SK-N-SH (cell line): ENCODE measurements around the gene JAG1. TPM values are rescaled to one million over a fixed set of nuclear protein-coding genes. Genes with fewer than 3 reads are reported as not detected.

Source experiments
- CTCF ChIA-PET: fragments of 300-600, 350-600 bp; formaldehyde crosslinking; extraction: SDS; loops from one replicate; lab custom pipeline; 2021; lab: Yijun Ruan, JAX
- POLR2A ChIA-PET: fragments of 350-600 bp; sonication (Branson Sonifier 250); formaldehyde crosslinking; extraction: SDS; loops from one replicate; lab custom pipeline; 2020; ENCODE audit warnings: antibody characterized with exemption, inconsistent platforms; lab: Yijun Ruan, JAX
- DNase-seq: peaks from one replicate; pipeline ENCODE4 v3.0.0; 2012
- H2AFZ ChIP-seq: fragments of 200-600 bp; sonication (generic); 2 replicates; pipeline ENCODE4 v1.8.1; 2016; ENCODE audit warnings: antibody characterized with exemption, mild to moderate bottlenecking, low read depth
- H3F3A ChIP-seq: fragments of 200-600 bp; sonication (generic); replicated peaks from 2 replicates; pipeline ENCODE3; 2016; ENCODE audit warnings: antibody characterized with exemption, mild to moderate bottlenecking; ENCODE audit not compliant: insufficient read depth
- H3K27ac ChIP-seq, 2 experiments: fragments of 200-500 bp in 1 of 2; fragments of 200-600 bp in 1 of 2; sonication (Bioruptor generic) in 1 of 2; sonication (generic), shearing (Covaris generic) in 1 of 2; 2 replicates each; pipeline versions ENCODE4 v1.5.1 to v1.6.1; 2014 to 2016; ENCODE audit warnings: low read depth in 2 of 2, inconsistent platforms in 1 of 2, low read length in 1 of 2, mild to moderate bottlenecking in 1 of 2, mixed read lengths in 1 of 2
- H3K27me3 ChIP-seq: fragments of 200-600 bp; sonication (generic), shearing (Covaris generic); 2 replicates; pipeline ENCODE4 v1.6.1; 2016; ENCODE audit warnings: mixed run types; ENCODE audit not compliant: insufficient read depth
- H3K36me3 ChIP-seq, 2 experiments: fragments of 200-500 bp in 1 of 2; fragments of 200-600 bp in 1 of 2; sonication (Bioruptor generic) in 1 of 2; sonication (generic) in 1 of 2; replicated peaks in 1 of 2; 2 replicates each; pipeline versions ENCODE3 to v1.5.1; 2014 to 2016; ENCODE audit warnings: low read length in 1 of 2, mild to moderate bottlenecking in 1 of 2; ENCODE audit not compliant: insufficient read depth in 2 of 2, control insufficient read depth in 1 of 2
- H3K4me1 ChIP-seq, 2 experiments: fragments of 200-500 bp in 1 of 2; fragments of 200-600 bp in 1 of 2; sonication (Bioruptor generic) in 1 of 2; sonication (generic), shearing (Covaris generic) in 1 of 2; 2 replicates each; pipeline versions ENCODE4 v1.5.1 to v1.6.1; 2014 to 2016; ENCODE audit warnings: low read depth in 1 of 2, low read length in 1 of 2, mixed run types in 1 of 2; ENCODE audit not compliant: insufficient read depth in 2 of 2, control insufficient read depth in 1 of 2
- H3K4me2 ChIP-seq: fragments of 200-600 bp; sonication (generic), shearing (Covaris generic); 2 replicates; pipeline ENCODE4 v1.6.1; 2017; ENCODE audit warnings: mixed run types
- H3K4me3 ChIP-seq, 2 experiments: fragments of 200-500 bp in 1 of 2; fragments of 200-600 bp in 1 of 2; sonication (Bioruptor generic) in 1 of 2; sonication (generic), shearing (Covaris generic) in 1 of 2; 2 replicates each; pipeline versions ENCODE4 v1.5.1 to v1.8.1; 2014 to 2016; ENCODE audit warnings: low read depth in 2 of 2, inconsistent platforms in 1 of 2, low read length in 1 of 2, mild to moderate bottlenecking in 1 of 2, mixed read lengths in 1 of 2, moderate library complexity in 1 of 2
- H3K79me2 ChIP-seq: fragments of 200-600 bp; sonication (generic); 2 replicates; pipeline ENCODE4 v1.8.1; 2017; ENCODE audit warnings: mild to moderate bottlenecking; ENCODE audit not compliant: insufficient read depth
- H3K9ac ChIP-seq: fragments of 200-600 bp; sonication (generic); 2 replicates; pipeline ENCODE4 v1.6.1; 2017; ENCODE audit warnings: mixed run types
- H3K9me2 ChIP-seq: fragments of 200-600 bp; sonication (generic); 2 replicates; pipeline ENCODE4 v1.6.1; 2017; ENCODE audit warnings: mixed run types
- H3K9me3 ChIP-seq: fragments of 200-600 bp; sonication (generic); 2 replicates; pipeline ENCODE4 v1.6.1; 2017; ENCODE audit warnings: mixed run types, mild to moderate bottlenecking, moderate library complexity
- H4K20me1 ChIP-seq: fragments of 200-600 bp; sonication (generic); 2 replicates; pipeline ENCODE4 v1.6.1; 2017; ENCODE audit warnings: mild to moderate bottlenecking, mixed run types; ENCODE audit not compliant: insufficient read depth
- CHD2 ChIP-seq: fragments of 150-350 bp; IDR thresholded peaks from 2 replicates; pipeline ENCODE4 v1.6.1; 2018; ENCODE audit warnings: low read length; ENCODE audit not compliant: partially characterized antibody
- EP300 ChIP-seq, 2 experiments: IDR thresholded peaks; 2 replicates each; pipeline versions ENCODE4 v1.4.0 to v1.6.1; 2012; ENCODE audit warnings: borderline replicate concordance in 1 of 2, low read depth in 1 of 2, low read length in 1 of 2
- EZH2phosphoT487 ChIP-seq: fragments of 200-600 bp; sonication (generic); IDR thresholded peaks from 2 replicates; pipeline ENCODE4 v1.6.1; 2017; ENCODE audit warnings: low read depth, mixed run types, mild to moderate bottlenecking, antibody characterized with exemption, moderate library complexity, borderline replicate concordance
- GATA2 ChIP-seq: sonication (generic); formaldehyde crosslinking; IDR thresholded peaks from 2 replicates; pipeline ENCODE4 v1.5.0; 2020; ENCODE audit warnings: mild to moderate bottlenecking, missing genetic modification reagents
- JUND ChIP-seq: IDR thresholded peaks from 2 replicates; pipeline ENCODE4 v1.4.0; 2012
- NFIC ChIP-seq: IDR thresholded peaks from 2 replicates; pipeline ENCODE4 v1.4.0; 2012; ENCODE audit warnings: borderline replicate concordance
- RAD21 ChIP-seq: IDR thresholded peaks from 2 replicates; pipeline ENCODE4 v1.6.1; 2012; ENCODE audit warnings: mild to moderate bottlenecking, low read length
- RCOR1 ChIP-seq: fragments of 150-350 bp; IDR thresholded peaks from 2 replicates; pipeline ENCODE4 v1.6.1; 2017; ENCODE audit warnings: antibody characterized with exemption, low read length
- RXRA ChIP-seq: IDR thresholded peaks from 2 replicates; pipeline ENCODE4 v1.4.0; 2012; ENCODE audit warnings: low read depth, mild to moderate bottlenecking, borderline replicate concordance
- YY1 ChIP-seq: IDR thresholded peaks from 2 replicates; pipeline ENCODE4 v1.4.0; 2012; ENCODE audit warnings: low read depth, mild to moderate bottlenecking
- WGBS: methylation state at CpG from one replicate; pipeline ENCODE4 v1.1.6; 2017; ENCODE audit warnings: low lambda C conversion rate; 5-methylcytosine and 5-hydroxymethylcytosine counted together
- polyA plus RNA-seq, 3 experiments: library from polyadenylated mRNA; depleted of rRNA; stranded (reverse); fragments of >200 nt; gene quantifications; 2 replicates each; pipeline ENCODE4 v1.2.3, GENCODE V29; 2012
- TF ChIP-seq, protein P1 (sequence below): IDR thresholded peaks from 2 replicates; pipeline ENCODE4 v1.4.0; 2012; ENCODE audit warnings: low read depth
- TF ChIP-seq, protein P2 (sequence below): fragments of 200-600 bp; sonication (generic); IDR thresholded peaks from 2 replicates; pipeline ENCODE4 v1.6.1; 2017; ENCODE audit warnings: antibody characterized with exemption, mild to moderate bottlenecking, moderate library complexity
- TF ChIP-seq, protein P3 (sequence below): IDR thresholded peaks from 2 replicates; pipeline ENCODE4 v1.4.0; 2012; ENCODE audit warnings: low read depth, borderline replicate concordance
- TF ChIP-seq, protein P4 (sequence below): IDR thresholded peaks from 2 replicates; pipeline ENCODE4; 2012
- TF ChIP-seq, protein P5 (sequence below): IDR thresholded peaks from 2 replicates; pipeline ENCODE4 v1.4.0; 2012; ENCODE audit warnings: low read depth, borderline replicate concordance
- TF ChIP-seq, protein P6 (sequence below): IDR thresholded peaks from 2 replicates; pipeline ENCODE4 v1.6.1; 2012; ENCODE audit warnings: mild to moderate bottlenecking, low read depth, low read length, moderate library complexity
- TF ChIP-seq, protein P7 (sequence below): fragments of 150-350 bp; IDR thresholded peaks from 2 replicates; pipeline ENCODE4 v1.6.1; 2017; ENCODE audit warnings: antibody characterized with exemption, low read length, low read depth, borderline replicate concordance
- TF ChIP-seq, protein P8 (sequence below): fragments of 150-350 bp; IDR thresholded peaks from 2 replicates; pipeline ENCODE4 v1.6.1; 2016; ENCODE audit warnings: mild to moderate bottlenecking, low read depth, low read length

The JAG1 gene
- polyA plus RNA-seq, 1 of the 3 experiments (the other 2 are of a cell fraction): 6.0 TPM

DNA sequence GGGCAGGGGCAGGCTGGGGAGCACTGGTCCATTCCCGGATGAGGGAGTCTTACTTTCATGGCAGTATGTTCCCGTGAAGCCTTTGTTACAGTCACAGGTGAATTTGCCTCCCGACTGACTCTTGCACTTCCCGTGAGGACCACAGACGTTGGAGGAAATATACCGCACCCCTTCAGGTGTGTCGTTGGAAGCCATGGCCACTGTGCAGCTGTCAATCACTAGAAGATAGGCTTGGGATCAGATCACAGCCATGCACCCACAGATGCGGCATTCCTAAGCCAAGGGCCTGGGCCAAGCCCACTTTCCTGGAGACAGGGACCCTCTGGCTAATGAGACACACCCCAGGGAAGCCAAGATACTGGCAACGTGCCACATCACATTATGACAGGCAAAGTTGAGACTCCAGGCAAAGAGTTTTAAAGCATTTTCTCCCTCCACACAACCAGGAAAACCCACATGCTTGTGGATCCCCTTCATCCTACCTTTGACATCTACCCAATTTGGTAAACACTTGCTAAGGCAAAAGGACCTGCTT is 26.8 kb downstream of the JAG1 start:
- peaks cover 20 to 63% of the 10 kb centered on the region in 2 experiments for H3K4me1 ChIP-seq
- CTCF ChIA-PET: no interaction called here

More for the DNA sequence above, 26.8 kb downstream of the JAG1 start:
- Histone ChIP-seq H3K36me3 (peaks cover 38 to 92% of the 10 kb centered on the region in 2 experiments), H3K79me2 (peaks cover 19% of the 10 kb centered on the region), H3K4me3 (no peak overlapping the region; a peak in 1 of 4 replicates), H3K27ac (no peak overlapping the region), H3K4me2 (no peak overlapping the region), H4K20me1 (peaks cover 4% of the 10 kb centered on the region; the same call in 1 of the 2 replicates), H3K9me2 (no peaks in the 10 kb centered on the region), H2AFZ (no peak overlapping the region), H3K9me3 (no peaks in the 10 kb centered on the region), H3F3A (peaks cover 20% of the 10 kb centered on the region), H3K27me3 (no peaks in the 10 kb centered on the region), H3K9ac (no peak overlapping the region)
- no peak for DNase-seq
- POLR2A ChIA-PET: no interaction called here
- 90% methylated on average over 7 of the region's 9 CpGs for WGBS
- TF ChIP-seq, protein P1, sequence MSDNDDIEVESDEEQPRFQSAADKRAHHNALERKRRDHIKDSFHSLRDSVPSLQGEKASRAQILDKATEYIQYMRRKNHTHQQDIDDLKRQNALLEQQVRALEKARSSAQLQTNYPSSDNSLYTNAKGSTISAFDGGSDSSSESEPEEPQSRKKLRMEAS: no peak
- TF ChIP-seq GATA2 (CRISPR knock-in tag): no peak
- no peak for TF ChIP-seq RCOR1
- TF ChIP-seq, protein P2, sequence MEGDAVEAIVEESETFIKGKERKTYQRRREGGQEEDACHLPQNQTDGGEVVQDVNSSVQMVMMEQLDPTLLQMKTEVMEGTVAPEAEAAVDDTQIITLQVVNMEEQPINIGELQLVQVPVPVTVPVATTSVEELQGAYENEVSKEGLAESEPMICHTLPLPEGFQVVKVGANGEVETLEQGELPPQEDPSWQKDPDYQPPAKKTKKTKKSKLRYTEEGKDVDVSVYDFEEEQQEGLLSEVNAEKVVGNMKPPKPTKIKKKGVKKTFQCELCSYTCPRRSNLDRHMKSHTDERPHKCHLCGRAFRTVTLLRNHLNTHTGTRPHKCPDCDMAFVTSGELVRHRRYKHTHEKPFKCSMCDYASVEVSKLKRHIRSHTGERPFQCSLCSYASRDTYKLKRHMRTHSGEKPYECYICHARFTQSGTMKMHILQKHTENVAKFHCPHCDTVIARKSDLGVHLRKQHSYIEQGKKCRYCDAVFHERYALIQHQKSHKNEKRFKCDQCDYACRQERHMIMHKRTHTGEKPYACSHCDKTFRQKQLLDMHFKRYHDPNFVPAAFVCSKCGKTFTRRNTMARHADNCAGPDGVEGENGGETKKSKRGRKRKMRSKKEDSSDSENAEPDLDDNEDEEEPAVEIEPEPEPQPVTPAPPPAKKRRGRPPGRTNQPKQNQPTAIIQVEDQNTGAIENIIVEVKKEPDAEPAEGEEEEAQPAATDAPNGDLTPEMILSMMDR: no peak
- TF ChIP-seq EP300 (IDR thresholded peaks at IDR 0.05; ENCODE audit: borderline replicate concordance in 1 of 2, low read depth in 1 of 2, low read length in 1 of 2): no peak
- no peak for TF ChIP-seq RAD21
- TF ChIP-seq YY1: no peak
- no peak for TF ChIP-seq JUND
- TF ChIP-seq, protein P3, sequence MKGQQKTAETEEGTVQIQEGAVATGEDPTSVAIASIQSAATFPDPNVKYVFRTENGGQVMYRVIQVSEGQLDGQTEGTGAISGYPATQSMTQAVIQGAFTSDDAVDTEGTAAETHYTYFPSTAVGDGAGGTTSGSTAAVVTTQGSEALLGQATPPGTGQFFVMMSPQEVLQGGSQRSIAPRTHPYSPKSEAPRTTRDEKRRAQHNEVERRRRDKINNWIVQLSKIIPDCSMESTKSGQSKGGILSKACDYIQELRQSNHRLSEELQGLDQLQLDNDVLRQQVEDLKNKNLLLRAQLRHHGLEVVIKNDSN: no peak
- no peak for TF ChIP-seq EZH2phosphoT487
- TF ChIP-seq, protein P4, sequence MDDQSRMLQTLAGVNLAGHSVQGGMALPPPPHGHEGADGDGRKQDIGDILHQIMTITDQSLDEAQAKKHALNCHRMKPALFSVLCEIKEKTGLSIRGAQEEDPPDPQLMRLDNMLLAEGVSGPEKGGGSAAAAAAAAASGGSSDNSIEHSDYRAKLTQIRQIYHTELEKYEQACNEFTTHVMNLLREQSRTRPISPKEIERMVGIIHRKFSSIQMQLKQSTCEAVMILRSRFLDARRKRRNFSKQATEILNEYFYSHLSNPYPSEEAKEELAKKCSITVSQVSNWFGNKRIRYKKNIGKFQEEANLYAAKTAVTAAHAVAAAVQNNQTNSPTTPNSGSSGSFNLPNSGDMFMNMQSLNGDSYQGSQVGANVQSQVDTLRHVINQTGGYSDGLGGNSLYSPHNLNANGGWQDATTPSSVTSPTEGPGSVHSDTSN: no peak
- no peak for TF ChIP-seq NFIC
- TF ChIP-seq, protein P5, sequence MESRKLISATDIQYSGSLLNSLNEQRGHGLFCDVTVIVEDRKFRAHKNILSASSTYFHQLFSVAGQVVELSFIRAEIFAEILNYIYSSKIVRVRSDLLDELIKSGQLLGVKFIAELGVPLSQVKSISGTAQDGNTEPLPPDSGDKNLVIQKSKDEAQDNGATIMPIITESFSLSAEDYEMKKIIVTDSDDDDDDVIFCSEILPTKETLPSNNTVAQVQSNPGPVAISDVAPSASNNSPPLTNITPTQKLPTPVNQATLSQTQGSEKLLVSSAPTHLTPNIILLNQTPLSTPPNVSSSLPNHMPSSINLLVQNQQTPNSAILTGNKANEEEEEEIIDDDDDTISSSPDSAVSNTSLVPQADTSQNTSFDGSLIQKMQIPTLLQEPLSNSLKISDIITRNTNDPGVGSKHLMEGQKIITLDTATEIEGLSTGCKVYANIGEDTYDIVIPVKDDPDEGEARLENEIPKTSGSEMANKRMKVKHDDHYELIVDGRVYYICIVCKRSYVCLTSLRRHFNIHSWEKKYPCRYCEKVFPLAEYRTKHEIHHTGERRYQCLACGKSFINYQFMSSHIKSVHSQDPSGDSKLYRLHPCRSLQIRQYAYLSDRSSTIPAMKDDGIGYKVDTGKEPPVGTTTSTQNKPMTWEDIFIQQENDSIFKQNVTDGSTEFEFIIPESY: no peak
- TF ChIP-seq CHD2: no peak
- TF ChIP-seq, protein P6, sequence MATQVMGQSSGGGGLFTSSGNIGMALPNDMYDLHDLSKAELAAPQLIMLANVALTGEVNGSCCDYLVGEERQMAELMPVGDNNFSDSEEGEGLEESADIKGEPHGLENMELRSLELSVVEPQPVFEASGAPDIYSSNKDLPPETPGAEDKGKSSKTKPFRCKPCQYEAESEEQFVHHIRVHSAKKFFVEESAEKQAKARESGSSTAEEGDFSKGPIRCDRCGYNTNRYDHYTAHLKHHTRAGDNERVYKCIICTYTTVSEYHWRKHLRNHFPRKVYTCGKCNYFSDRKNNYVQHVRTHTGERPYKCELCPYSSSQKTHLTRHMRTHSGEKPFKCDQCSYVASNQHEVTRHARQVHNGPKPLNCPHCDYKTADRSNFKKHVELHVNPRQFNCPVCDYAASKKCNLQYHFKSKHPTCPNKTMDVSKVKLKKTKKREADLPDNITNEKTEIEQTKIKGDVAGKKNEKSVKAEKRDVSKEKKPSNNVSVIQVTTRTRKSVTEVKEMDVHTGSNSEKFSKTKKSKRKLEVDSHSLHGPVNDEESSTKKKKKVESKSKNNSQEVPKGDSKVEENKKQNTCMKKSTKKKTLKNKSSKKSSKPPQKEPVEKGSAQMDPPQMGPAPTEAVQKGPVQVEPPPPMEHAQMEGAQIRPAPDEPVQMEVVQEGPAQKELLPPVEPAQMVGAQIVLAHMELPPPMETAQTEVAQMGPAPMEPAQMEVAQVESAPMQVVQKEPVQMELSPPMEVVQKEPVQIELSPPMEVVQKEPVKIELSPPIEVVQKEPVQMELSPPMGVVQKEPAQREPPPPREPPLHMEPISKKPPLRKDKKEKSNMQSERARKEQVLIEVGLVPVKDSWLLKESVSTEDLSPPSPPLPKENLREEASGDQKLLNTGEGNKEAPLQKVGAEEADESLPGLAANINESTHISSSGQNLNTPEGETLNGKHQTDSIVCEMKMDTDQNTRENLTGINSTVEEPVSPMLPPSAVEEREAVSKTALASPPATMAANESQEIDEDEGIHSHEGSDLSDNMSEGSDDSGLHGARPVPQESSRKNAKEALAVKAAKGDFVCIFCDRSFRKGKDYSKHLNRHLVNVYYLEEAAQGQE: no peak
- TF ChIP-seq, protein P7, sequence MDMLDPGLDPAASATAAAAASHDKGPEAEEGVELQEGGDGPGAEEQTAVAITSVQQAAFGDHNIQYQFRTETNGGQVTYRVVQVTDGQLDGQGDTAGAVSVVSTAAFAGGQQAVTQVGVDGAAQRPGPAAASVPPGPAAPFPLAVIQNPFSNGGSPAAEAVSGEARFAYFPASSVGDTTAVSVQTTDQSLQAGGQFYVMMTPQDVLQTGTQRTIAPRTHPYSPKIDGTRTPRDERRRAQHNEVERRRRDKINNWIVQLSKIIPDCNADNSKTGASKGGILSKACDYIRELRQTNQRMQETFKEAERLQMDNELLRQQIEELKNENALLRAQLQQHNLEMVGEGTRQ: no peak
- TF ChIP-seq RXRA: no peak
- TF ChIP-seq, protein P8, sequence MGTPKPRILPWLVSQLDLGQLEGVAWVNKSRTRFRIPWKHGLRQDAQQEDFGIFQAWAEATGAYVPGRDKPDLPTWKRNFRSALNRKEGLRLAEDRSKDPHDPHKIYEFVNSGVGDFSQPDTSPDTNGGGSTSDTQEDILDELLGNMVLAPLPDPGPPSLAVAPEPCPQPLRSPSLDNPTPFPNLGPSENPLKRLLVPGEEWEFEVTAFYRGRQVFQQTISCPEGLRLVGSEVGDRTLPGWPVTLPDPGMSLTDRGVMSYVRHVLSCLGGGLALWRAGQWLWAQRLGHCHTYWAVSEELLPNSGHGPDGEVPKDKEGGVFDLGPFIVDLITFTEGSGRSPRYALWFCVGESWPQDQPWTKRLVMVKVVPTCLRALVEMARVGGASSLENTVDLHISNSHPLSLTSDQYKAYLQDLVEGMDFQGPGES: no peak
